GM19463 (cell line): Measurements from ENCODE around the gene GADD45G.

ENCODE experiments used
- ATAC-seq: cut with Tn5 transposase; IDR thresholded peaks from one replicate; pipeline ENCODE4 v1.9.1; 2021; ENCODE audit warnings: mild to moderate bottlenecking, moderate library complexity; ENCODE audit not compliant: unreplicated experiment

GADD45G gene

GRCh38 chr9:89608641-89609335, 4.0 kb downstream of the GADD45G start:
- no peak for ATAC-seq

GRCh38 chr9:89609426-89610006, 4.7 kb downstream of the GADD45G start:
- no peak for ATAC-seq

GRCh38 chr9:89610391-89610925, 5.6 kb downstream of the GADD45G start:
- no peak for ATAC-seq

GRCh38 chr9:89611425-89611824, 6.6 kb downstream of the GADD45G start:
- no peak for ATAC-seq

- ATAC-seq = no peak
Measured at GRCh38 chr9:89612566-89613278, 7.9 kb downstream of the GADD45G start.

- no peak for ATAC-seq
Measured at GRCh38 chr9:89613912-89614892, 9.4 kb downstream of the GADD45G start.

- ATAC-seq = no peak
Measured at GRCh38 chr9:89615661-89616060, 10.8 kb downstream of the GADD45G start.

GRCh38 chr9:89616411-89616810, 11.6 kb downstream of the GADD45G start:
- no peak for ATAC-seq

GRCh38 chr9:89617978-89618377, 13.2 kb downstream of the GADD45G start:
- no peak for ATAC-seq

- no peak for ATAC-seq
Measured at GRCh38 chr9:89619019-89619418, 14.2 kb downstream of the GADD45G start.

GRCh38 chr9:89619424-89620138, 14.8 kb downstream of the GADD45G start:
- no peak for ATAC-seq

GRCh38 chr9:89621031-89621430, 16.2 kb downstream of the GADD45G start:
- no peak for ATAC-seq

GRCh38 chr9:89621676-89622075, 16.9 kb downstream of the GADD45G start:
- ATAC-seq = no peak

- ATAC-seq = no peak
Measured at GRCh38 chr9:89622933-89623861, 18.4 kb downstream of the GADD45G start.

GRCh38 chr9:89623925-89624420, 19.2 kb downstream of the GADD45G start:
- no peak for ATAC-seq

- ATAC-seq = no peak
Measured at GRCh38 chr9:89625721-89626687, 21.2 kb downstream of the GADD45G start.

- ATAC-seq = no peak
Measured at GRCh38 chr9:89626741-89627265, 22.0 kb downstream of the GADD45G start.
